Lower leg skin (tissue), 4 donors: Measurements from ENCODE around the gene DIO1. TPM values are rescaled to one million over a fixed set of nuclear protein-coding genes. Genes with fewer than 3 reads are reported as not detected.

ENCODE experiments used
- DNase-seq, 2 donors: peaks; one replicate each; pipeline ENCODE4 v3.0.0-alpha.2; 2019; ENCODE audit warnings: low spot score in 2 of 2
- H3K4me3 ChIP-seq: fragments of 200-600 bp; sonication (generic); 2 replicates; pipeline ENCODE4 v1.5.1; 2017; ENCODE audit warnings: mild to moderate bottlenecking, low read depth; ENCODE audit not compliant: poor library complexity, severe bottlenecking
- CTCF ChIP-seq, 3 donors: fragments of 450-650 bp; IDR thresholded peaks; one replicate each; pipeline ENCODE4 v1.5.1; 2016; ENCODE audit warnings: antibody characterized with exemption in 3 of 3, mild to moderate bottlenecking in 3 of 3, moderate library complexity in 2 of 3
- POLR2A ChIP-seq, 2 donors: fragments of 450-650 bp; IDR thresholded peaks; one replicate each; pipeline ENCODE4 v1.6.1; 2016 to 2017; ENCODE audit warnings: antibody characterized with exemption in 2 of 2, mild to moderate bottlenecking in 1 of 2, moderate library complexity in 1 of 2
- WGBS, 2 donors: methylation state at CpG; one replicate each; pipeline ENCODE4 v1.1.5; 2018; 5-methylcytosine and 5-hydroxymethylcytosine counted together
- intact Hi-C: fragments of 100-400 bp; cut with DNase I; formaldehyde crosslinking; loops from one replicate; pipeline ENCODE4 v1.15.0; 2023; ENCODE audit warnings: low total_unique reads
- total RNA-seq, 4 donors: library from RNA; depleted of rRNA; stranded (reverse); fragments of >200 nt; gene quantifications; one replicate each; pipeline ENCODE4 v1.1.0, GENCODE V29; 2016

The DIO1 gene
- total RNA-seq, 4 donors from 2014 or later = not detected

- no peak overlapping the region for H3K4me3 ChIP-seq
- WGBS, 2 donors = 10 to 15% methylated on average over 2 of the region's 2 CpGs
- peak in 1 of 2 donors; percentile 52 for DNase-seq
- no peak for TF ChIP-seq CTCF (IDR thresholded peaks at IDR 0.05)
- TF ChIP-seq POLR2A (IDR thresholded peaks at IDR 0.05) = no peak
- intact Hi-C loops = no loop called here
Measured at GRCh38 chr1:53899206-53899628, 5.2 kb downstream of the DIO1 start.

GRCh38 chr1:53899708-53900107, 5.7 kb downstream of the DIO1 start:
- WGBS, 2 donors = 76 to 87% methylated on average over 3 of the region's 3 CpGs
- intact Hi-C loops = no loop called here
- peak in 1 of 2 donors; percentile 46 for DNase-seq
- TF ChIP-seq CTCF (IDR thresholded peaks at IDR 0.05) (no peak), POLR2A (IDR thresholded peaks at IDR 0.05) (no peak)
- H3K4me3 ChIP-seq = no peak overlapping the region

- intact Hi-C loops = no loop called here
- WGBS, 2 donors = 69 to 77% methylated on average over 7 of the region's 7 CpGs
- H3K4me3 ChIP-seq = no peak overlapping the region
- DNase-seq = peak in 1 of 2 donors; percentile 54
- no peak for TF ChIP-seq POLR2A (IDR thresholded peaks at IDR 0.05)
- no peak for TF ChIP-seq CTCF (IDR thresholded peaks at IDR 0.05)
Measured at GRCh38 chr1:53902235-53903138, 8.5 kb downstream of the DIO1 start.

GRCh38 chr1:53905509-53905908, 11.5 kb downstream of the DIO1 start:
- WGBS, 2 donors = 90 to 92% methylated on average over 8 of the region's 8 CpGs
- DNase-seq = peak in 1 of 2 donors; percentile 20
- intact Hi-C loops = no loop called here
- H3K4me3 ChIP-seq = no peak overlapping the region
- TF ChIP-seq POLR2A (IDR thresholded peaks at IDR 0.05) = no peak
- TF ChIP-seq CTCF (IDR thresholded peaks at IDR 0.05) = no peak

- peak in 1 of 2 donors; percentile 64 for DNase-seq
- H3K4me3 ChIP-seq = no peak overlapping the region
- WGBS, 2 donors = 90 to 95% methylated on average over 4 of the region's 4 CpGs
- no peak for TF ChIP-seq CTCF (IDR thresholded peaks at IDR 0.05)
- no peak for TF ChIP-seq POLR2A (IDR thresholded peaks at IDR 0.05)
- intact Hi-C loops = no loop called here
Measured at GRCh38 chr1:53906121-53906520, 12.1 kb downstream of the DIO1 start.
